Lower lobe of right lung (tissue), 2 donors: ENCODE results near the gene UBE4A. TPM values are rescaled to one million over a fixed set of nuclear protein-coding genes. Genes with fewer than 3 reads are reported as not detected.

ENCODE experiments used
- ATAC-seq, 2 donors: fragments of 200-7000 bp; cut with Tn5 transposase; one replicate each; pipeline ENCODE4 v1.9.1; 2020 to 2022; ENCODE audit warnings: mild to moderate bottlenecking in 2 of 2, moderate library complexity in 2 of 2
- DNase-seq: peaks from one replicate; pipeline ENCODE4 v3.0.0-alpha.2; 2020
- H3K27ac ChIP-seq: fragments of 200-600 bp; one replicate; pipeline ENCODE4 v1.8.0; 2022
- H3K27me3 ChIP-seq: fragments of 200-600 bp; one replicate; pipeline ENCODE4 v1.8.0; 2022; ENCODE audit warnings: low read depth
- H3K36me3 ChIP-seq: fragments of 200-600 bp; one replicate; pipeline ENCODE4 v1.8.0; 2022; ENCODE audit warnings: mild to moderate bottlenecking
- H3K4me1 ChIP-seq: fragments of 200-600 bp; one replicate; pipeline ENCODE4 v1.8.0; 2022
- H3K4me3 ChIP-seq: fragments of 200-600 bp; one replicate; pipeline ENCODE4 v1.8.0; 2022; ENCODE audit warnings: mild to moderate bottlenecking
- H3K9me3 ChIP-seq: fragments of 200-600 bp; one replicate; pipeline ENCODE4 v1.8.0; 2022
- CTCF ChIP-seq: fragments of 200-600 bp; IDR thresholded peaks from one replicate; pipeline ENCODE4 v1.8.0; 2022; ENCODE audit warnings: antibody characterized with exemption, mild to moderate bottlenecking
- intact Hi-C: fragments of 100-400 bp; cut with DNase I; formaldehyde crosslinking; loops from one replicate; pipeline ENCODE4 v1.11.0; 2022
- total RNA-seq: library from RNA; stranded (reverse); fragmentation: NEBNext Ultra II Directional; extraction: Animal tissue kit (Norgen Biotek cat#: 25700); gene quantifications from one replicate; pipeline ENCODE4 v1.2.1, GENCODE V29; 2021
- donor health status: DM: no; HTN: yes; CAD: no; lungs with severe emphysema.

Gene UBE4A
- total RNA-seq, 1 donor from 2014 or later, result 40.8 TPM

GRCh38 chr11:118313242-118313641 lies 46.2 kb upstream of the UBE4A start:
- H3K4me1 ChIP-seq, result peaks cover 31% of the 10 kb centered on the region
- intact Hi-C loops, result no loop called here
- H3K27ac ChIP-seq, result no peak overlapping the region
- no peaks in the 10 kb centered on the region for H3K9me3 ChIP-seq
- no peaks in the 10 kb centered on the region for H3K27me3 ChIP-seq
- no peaks in the 10 kb centered on the region for H3K36me3 ChIP-seq
- no peak overlapping the region for H3K4me3 ChIP-seq
- no peak for TF ChIP-seq CTCF
- ATAC-seq (no peak), DNase-seq (no peak)

GRCh38 chr11:118314988-118315411 lies 44.4 kb upstream of the UBE4A start:
- H3K4me3 ChIP-seq, result no peak overlapping the region
- no peaks in the 10 kb centered on the region for H3K36me3 ChIP-seq
- ATAC-seq (peak; percentile 22 to 63), DNase-seq (no peak)
- no peaks in the 10 kb centered on the region for H3K27me3 ChIP-seq
- H3K4me1 ChIP-seq, result peaks cover 49% of the 10 kb centered on the region
- no peak for TF ChIP-seq CTCF
- intact Hi-C loops, result no loop called here
- no peak overlapping the region for H3K27ac ChIP-seq
- no peaks in the 10 kb centered on the region for H3K9me3 ChIP-seq

- no peak for DNase-seq
- peaks cover 64% of the 10 kb centered on the region for H3K4me1 ChIP-seq
- intact Hi-C loops, result no loop called here
- H3K36me3 ChIP-seq, result no peaks in the 10 kb centered on the region
- no peak for TF ChIP-seq CTCF
- H3K9me3 ChIP-seq, result no peaks in the 10 kb centered on the region
- peak overlapping the region; percentile 76 for H3K27ac ChIP-seq
- no peak for ATAC-seq
- no peaks in the 10 kb centered on the region for H3K27me3 ChIP-seq
- H3K4me3 ChIP-seq, result no peak overlapping the region
These were observed 41.3 kb upstream of the UBE4A start for GRCh38 chr11:118318124-118318523.

- H3K4me1 ChIP-seq, result peaks cover 64% of the 10 kb centered on the region
- ATAC-seq (peak; percentile 35 to 45), DNase-seq (no peak)
- H3K36me3 ChIP-seq, result no peaks in the 10 kb centered on the region
- H3K9me3 ChIP-seq, result no peaks in the 10 kb centered on the region
- H3K27me3 ChIP-seq, result no peaks in the 10 kb centered on the region
- no peak for TF ChIP-seq CTCF
- peak overlapping the region; percentile 76 for H3K27ac ChIP-seq
- H3K4me3 ChIP-seq, result no peak overlapping the region
- intact Hi-C loops, result no loop called here
These were observed 40.6 kb upstream of the UBE4A start for GRCh38 chr11:118318581-118319336.

GRCh38 chr11:118319337-118319707 lies 40.1 kb upstream of the UBE4A start:
- Histone ChIP-seq H3K9me3 (no peaks in the 10 kb centered on the region), H3K4me1 (peaks cover 64% of the 10 kb centered on the region), H3K27me3 (no peaks in the 10 kb centered on the region), H3K4me3 (no peak overlapping the region), H3K36me3 (no peaks in the 10 kb centered on the region), H3K27ac (peak overlapping the region; percentile 76)
- ATAC-seq (peak; percentile 43 to 64), DNase-seq (no peak)
- TF ChIP-seq CTCF, result no peak
- intact Hi-C loops, result no loop called here
